ENCODE results near the gene MCM5.
"Not testable (repeated sequence)": the region's sequence is repeated elsewhere in the genome, so short reads cannot be mapped to it uniquely, and the experiment has no call there.

MCM5 gene

GRCh38 chr22:35392357-35392756, 7.6 kb upstream of the MCM5 start:
- ChIA-PET CTCF (interaction anchor here (1.3 kb wide), 1 partner anchor 12 kb away, joined by 3 read pairs; the partner anchor contains the start of gene HMOX1), POLR2A (interaction anchor here (0.7 kb wide), 1 partner anchor 228 kb away, joined by 3 read pairs; no protein-coding TSS in a partner anchor)
- TF ChIP-seq CTCF (IDR thresholded peaks at IDR 0.05; ENCODE audit: insufficient read depth, low read length, missing control alignments): no peak
- DNase-seq (ENCODE audit: low read depth, low spot score): no peak
- H3K4me3 ChIP-seq (ENCODE audit: low read depth, low read length): no peak overlapping the region

DNA sequence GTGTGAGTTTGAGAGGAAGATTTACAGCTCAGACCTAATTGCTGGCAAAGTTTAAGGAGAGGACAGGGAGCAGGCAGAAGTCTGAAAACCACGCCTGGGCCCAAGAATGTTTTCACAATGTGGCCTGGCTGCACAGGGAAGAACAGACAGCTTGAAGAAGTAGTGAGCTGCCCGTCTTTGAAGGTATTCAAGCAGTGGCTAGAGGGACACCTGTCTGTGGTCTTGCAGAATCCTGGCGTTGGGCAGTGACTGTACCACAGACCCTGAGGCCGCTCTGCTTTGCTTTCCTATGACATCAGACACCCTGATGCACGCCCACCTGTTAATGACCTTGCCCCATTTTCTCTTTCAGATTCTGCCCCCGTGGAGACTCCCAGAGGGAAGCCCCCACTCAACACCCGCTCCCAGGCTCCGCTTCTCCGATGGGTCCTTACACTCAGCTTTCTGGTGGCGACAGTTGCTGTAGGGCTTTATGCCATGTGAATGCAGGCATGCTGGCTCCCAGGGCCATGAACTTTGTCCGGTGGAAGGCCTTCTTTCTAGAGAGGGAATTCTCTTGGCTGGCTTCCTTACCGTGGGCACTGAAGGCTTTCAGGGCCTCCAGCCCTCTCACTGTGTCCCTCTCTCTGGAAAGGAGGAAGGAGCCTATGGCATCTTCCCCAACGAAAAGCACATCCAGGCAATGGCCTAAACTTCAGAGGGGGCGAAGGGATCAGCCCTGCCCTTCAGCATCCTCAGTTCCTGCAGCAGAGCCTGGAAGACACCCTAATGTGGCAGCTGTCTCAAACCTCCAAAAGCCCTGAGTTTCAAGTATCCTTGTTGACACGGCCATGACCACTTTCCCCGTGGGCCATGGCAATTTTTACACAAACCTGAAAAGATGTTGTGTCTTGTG, 6.6 kb upstream of the MCM5 start:
- ChIA-PET CTCF (interaction anchor here (1.3 kb wide), 1 partner anchor 13 kb away, joined by 3 read pairs; the partner anchor contains the start of gene HMOX1), POLR2A (interaction anchor here (0.6 kb wide), 1 partner anchor 31 kb away, joined by 3 read pairs; no protein-coding TSS in a partner anchor)
- H3K4me3 ChIP-seq (ENCODE audit: low read depth, low read length): no peak overlapping the region
- no peak for DNase-seq (ENCODE audit: low read depth, low spot score)
- no peak for TF ChIP-seq CTCF (IDR thresholded peaks at IDR 0.05; ENCODE audit: insufficient read depth, low read length, missing control alignments)

DNA sequence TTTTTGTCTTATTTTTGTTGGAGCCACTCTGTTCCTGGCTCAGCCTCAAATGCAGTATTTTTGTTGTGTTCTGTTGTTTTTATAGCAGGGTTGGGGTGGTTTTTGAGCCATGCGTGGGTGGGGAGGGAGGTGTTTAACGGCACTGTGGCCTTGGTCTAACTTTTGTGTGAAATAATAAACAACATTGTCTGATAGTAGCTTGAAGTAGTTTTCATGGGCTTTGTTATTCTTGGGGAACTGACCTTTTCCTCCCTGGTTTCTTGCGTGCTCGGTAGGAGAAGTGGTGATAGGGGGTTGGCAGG, 6.0 kb upstream of the MCM5 start:
- POLR2A ChIA-PET: interaction anchor here (1.1 kb wide), 1 partner anchor 43 kb away, joined by 7 read pairs; no protein-coding TSS in a partner anchor
- CTCF ChIA-PET: no interaction called here
- no peak overlapping the region for H3K4me3 ChIP-seq (ENCODE audit: low read depth, low read length)
- TF ChIP-seq CTCF (IDR thresholded peaks at IDR 0.05; ENCODE audit: insufficient read depth, low read length, missing control alignments): no peak
- DNase-seq (ENCODE audit: low read depth, low spot score): no peak

DNA sequence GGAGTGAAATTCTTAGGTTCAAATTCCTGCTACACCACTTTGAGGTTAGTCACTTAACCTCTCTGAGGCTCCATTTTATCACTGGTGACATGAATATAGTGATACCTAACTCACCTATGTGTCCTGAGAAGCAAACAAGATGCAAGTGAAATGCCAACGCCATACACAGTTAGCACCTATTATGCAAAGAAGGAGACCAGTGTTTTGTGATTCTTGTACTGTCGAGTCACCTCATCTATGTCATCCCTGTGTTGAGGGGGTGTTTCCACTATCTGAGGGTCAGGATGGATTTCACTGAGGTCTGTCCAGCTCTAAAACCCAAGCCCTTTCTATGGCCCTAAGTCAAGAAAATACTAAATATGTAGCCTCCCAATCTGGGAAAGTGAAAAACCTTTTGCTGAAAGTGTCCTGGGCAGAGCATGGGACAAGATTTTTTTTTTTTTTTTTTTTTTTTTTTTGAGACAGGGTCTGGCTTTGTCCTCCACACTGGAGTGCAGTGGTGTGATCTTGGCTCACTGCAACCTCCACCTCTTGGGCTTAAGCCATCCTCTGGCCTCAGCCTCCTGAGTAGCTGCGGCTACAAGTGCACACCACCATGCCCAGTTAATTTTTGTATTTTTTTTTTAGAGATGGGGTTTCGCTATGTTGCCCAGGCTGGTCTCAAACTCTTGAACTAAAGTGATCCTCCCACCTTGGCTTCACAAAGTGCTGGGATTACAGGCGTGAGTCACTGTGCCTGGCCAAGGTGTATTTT, 5.0 kb upstream of the MCM5 start:
- TF ChIP-seq CTCF (IDR thresholded peaks at IDR 0.05; ENCODE audit: insufficient read depth, low read length, missing control alignments): no peak
- DNase-seq (ENCODE audit: low read depth, low spot score): no peak
- ChIA-PET CTCF (no interaction called here), POLR2A (interaction anchor here (1.1 kb wide), 1 partner anchor 44 kb away, joined by 7 read pairs; no protein-coding TSS in a partner anchor)
- H3K4me3 ChIP-seq (ENCODE audit: low read depth, low read length): no peak overlapping the region

GRCh38 chr22:35396622-35397021, 3.3 kb upstream of the MCM5 start:
- POLR2A ChIA-PET: interaction anchor here (0.5 kb wide), 1 partner anchor 215 kb away, joined by 3 read pairs; no protein-coding TSS in a partner anchor
- CTCF ChIA-PET; DNase-seq (ENCODE audit: low read depth, low spot score); H3K4me3 ChIP-seq (ENCODE audit: low read depth, low read length): not testable (repeated sequence)

DNA sequence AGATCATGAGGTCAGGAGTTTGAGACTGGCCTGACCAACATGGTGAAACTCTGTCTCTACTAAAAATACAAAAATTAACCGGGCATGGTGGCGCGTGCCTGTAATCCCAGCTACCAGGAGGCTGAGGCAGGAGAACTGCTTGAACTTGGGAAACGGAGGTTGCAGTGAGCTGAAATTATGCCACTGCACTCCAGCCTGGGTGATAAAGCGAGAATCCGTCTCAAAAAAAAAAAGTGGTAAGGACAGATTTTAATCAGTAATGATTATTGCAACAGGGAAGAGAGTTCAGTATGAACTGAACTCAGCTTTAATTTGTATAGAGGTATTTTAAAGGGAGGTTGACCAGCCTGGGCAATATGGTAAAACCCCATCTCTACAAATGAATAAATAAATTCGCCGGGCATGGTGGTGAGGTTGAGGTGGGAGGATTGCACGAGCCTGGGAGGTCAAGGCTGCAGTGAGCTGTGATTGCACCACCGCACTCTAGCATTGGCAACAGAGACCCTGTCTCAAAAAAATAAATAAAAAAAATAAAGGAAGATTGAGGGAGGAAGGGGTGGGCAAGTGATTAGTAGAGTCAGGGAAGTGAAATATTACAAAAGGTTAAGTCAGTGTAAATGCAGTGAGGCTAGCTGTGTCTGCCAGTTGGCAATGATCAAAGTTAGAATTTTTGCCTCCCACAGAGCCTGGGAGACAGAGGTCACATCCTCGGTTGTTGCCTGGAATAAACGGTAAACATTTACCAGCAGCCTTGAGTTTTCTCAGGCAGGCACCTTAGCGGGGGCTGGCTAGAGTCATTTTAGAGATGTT, 2.6 kb upstream of the MCM5 start:
- DNase-seq (ENCODE audit: low read depth, low spot score): no peak
- no peak overlapping the region for H3K4me3 ChIP-seq (ENCODE audit: low read depth, low read length)
- TF ChIP-seq CTCF (IDR thresholded peaks at IDR 0.05; ENCODE audit: insufficient read depth, low read length, missing control alignments): no peak
- POLR2A ChIA-PET: interaction anchor here (0.5 kb wide), 1 partner anchor 214 kb away, joined by 3 read pairs; no protein-coding TSS in a partner anchor
- CTCF ChIA-PET: interaction anchor here (1.1 to 1.2 kb wide), 2 partner anchors 13 to 33 kb away, joined by 3 to 5 read pairs; no protein-coding TSS in a partner anchor

All from AG04449 (cell line).